GM19468 (cell line): ENCODE results near the gene WDR31.
"Not testable (repeated sequence)": the region's sequence is repeated elsewhere in the genome, so short reads cannot be mapped to it uniquely, and the experiment has no call there.

ENCODE experiments used
- ATAC-seq: cut with Tn5 transposase; IDR thresholded peaks from one replicate; pipeline ENCODE4 v1.9.1; 2021; ENCODE audit warnings: mild to moderate bottlenecking, moderate library complexity, moderate number of reproducible peaks; ENCODE audit not compliant: unreplicated experiment; ENCODE audit errors: extremely low read depth

WDR31 gene

GRCh38 chr9:113340011-113340699, at the start of gene WDR31:
Gene WDR31 (minus strand): TSS chr9:113340275. CDS start chr9:113332022, 8,253 bp downstream.
- peak; percentile 87 for ATAC-seq

DNA sequence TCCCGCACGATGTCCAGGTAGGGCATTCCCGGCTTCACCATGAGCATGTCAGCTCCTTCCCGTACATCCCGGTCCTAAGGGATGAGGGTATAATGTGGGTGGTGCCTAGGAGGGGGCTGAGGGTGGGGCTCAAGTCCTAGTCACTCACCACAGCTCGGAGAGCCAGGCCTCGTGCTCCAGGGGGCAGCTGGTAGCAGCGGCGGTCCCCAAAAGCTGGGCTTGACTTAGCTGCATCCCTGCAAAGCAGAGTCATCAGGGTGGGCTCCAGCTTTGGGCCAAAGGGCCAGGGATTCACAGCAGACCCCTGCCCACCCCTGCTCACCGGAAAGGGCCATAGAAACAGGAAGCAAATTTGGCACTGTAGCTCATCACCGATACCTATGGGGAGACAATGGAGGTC, 49.4 kb upstream of the WDR31 start:
- no peak for ATAC-seq

GRCh38 chr9:113388833-113389232, 48.8 kb upstream of the WDR31 start:
- no peak for ATAC-seq

DNA sequence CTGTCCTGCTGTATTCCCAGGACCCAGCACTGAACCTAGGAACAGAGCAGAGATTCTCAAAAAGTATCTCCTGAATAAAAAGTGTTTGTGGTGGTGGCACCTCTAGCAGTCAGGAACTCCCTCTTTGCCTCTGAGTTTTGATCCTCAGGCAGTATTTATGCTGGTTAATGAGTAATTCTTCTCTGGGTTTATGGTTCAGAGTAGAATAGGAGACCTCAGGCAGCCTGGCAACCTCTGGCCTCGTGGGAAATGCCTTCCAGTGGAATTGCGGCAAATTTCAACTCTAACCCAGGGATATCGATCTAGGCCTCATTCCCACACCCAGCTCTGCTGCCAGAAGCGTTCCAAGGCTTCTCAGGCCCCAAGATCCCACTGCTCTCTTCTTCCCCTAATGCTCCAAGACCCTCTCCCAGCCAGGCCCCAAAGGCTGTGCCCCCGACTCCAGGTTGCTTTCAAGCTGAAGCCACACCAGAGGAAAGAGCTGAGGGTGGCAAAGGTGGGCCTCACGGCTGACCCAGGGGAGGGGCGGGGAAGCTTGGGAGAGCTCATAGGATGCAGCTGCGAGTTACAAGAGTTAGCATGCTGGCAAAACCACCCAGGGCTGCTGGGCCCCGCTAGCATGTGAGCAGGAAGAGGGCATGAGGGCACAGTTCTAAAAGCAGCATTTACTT, 47.6 kb upstream of the WDR31 start:
- no peak for ATAC-seq

DNA sequence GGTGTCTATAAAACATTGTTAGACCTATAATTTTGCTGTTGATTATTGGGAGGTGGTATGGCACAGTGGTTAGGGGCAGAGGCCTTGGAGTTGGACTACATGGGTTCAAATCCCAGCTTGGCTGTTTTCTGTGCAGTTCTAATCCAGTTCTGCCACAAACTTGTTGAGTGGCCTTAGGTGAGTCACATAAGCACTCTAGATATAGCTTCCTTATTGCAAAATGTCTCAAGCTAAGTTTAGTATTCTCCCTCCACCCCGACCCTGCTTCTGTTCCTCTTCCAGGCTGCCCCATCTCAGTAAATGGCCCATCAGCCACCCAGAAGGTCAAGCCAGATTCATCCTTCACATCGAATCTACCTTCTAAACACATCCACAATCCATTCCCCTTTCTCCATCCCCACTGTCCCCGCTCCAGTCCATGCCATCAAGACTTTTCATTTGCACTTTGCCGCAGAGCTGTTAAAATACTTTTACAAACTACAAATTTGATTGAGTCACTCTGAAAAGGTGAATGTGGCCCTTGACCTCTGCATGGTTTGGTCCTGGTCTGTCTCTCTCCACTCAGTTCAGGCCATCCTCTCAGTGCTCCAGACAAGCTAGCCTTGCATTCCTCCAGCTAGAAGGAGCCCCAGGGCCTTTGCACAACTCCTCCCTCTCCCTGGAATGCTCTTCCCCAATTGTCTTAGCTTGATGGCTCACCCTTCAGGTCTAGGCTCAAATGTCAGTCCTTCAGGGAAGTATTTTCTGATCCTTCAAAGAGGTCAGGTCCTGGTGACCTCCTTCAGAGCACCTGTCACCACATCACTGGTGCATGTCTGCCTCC, 46.7 kb upstream of the WDR31 start:
- no peak for ATAC-seq

GRCh38 chr9:113381909-113382411, 41.9 kb upstream of the WDR31 start:
- no peak for ATAC-seq

DNA sequence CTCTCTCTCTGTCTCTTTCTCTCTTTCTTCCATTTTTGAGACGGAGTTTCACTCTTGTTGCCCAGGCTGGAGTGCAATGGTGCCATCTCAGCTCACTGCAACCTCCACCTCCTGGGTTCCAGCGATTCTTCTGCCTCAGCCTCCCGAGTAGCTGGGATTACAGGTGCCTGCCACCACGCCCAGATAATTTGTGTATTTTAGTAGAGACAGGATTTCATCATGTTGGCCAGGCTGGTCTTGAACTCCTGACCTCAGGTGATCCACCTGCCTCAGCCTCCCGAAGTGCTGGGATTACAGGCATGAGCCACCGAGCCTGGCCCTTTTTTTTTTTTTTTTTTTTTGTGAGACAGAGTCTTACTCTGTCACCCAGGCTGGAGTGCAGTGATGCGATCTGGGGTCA, 41.4 kb upstream of the WDR31 start:
- ATAC-seq: not testable (repeated sequence)

DNA sequence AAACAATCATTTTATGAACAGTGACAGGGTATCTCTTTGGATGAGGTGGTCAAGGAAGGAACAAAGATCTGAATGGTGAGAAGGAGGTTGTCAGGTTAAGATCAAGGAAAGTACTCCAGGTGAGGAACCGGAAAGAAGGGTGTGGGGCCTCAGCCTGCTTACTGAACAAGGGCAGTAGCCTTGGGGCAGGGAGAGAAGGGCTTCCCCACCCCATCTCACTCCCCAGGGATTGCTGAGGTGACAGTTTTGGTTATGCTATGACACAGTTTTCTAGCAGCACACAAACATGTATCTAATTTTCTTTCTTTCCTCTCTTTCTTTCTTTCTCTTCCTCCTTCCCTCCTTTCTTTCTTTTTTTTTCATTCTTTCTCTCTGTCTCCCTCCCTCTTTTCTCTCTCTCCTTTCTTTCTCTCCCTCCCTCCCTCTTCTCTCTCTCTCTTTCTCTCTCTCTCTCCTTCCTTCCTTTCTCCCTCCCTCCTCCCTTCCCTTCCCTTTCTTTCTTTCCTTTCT, 40.8 kb upstream of the WDR31 start:
- no peak for ATAC-seq

DNA sequence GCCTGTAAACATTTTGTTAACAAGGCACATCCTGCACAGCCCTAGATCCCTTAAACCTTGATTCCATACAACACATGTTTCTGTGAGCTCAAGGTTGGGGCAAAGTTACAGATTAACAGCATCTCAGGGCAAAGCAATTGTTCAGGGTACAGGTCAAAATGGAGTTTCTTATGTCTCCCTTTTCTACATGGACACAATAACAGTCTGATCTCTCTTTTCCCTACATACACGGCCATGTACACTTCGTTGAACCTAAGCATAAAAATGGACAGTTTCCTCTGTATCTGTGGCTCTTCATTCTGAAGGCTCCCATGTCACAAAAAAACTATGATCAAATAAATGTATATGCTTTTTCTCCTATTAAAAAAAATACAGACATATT, 39.7 kb upstream of the WDR31 start:
- ATAC-seq: not testable (repeated sequence)

GRCh38 chr9:113379094-113379828, 39.2 kb upstream of the WDR31 start:
- not testable (repeated sequence) for ATAC-seq

GRCh38 chr9:113376634-113377567, 36.8 kb upstream of the WDR31 start, which contains the start of gene HDHD3:
Gene HDHD3 (minus strand): TSS chr9:113376986. CDS start chr9:113374354, 2,632 bp downstream.
- ATAC-seq: peak; percentile 51

- no peak for ATAC-seq
These were observed 35.3 kb upstream of the WDR31 start for GRCh38 chr9:113375057-113376023.

GRCh38 chr9:113373676-113374392, 33.8 kb upstream of the WDR31 start:
- ATAC-seq: no peak

GRCh38 chr9:113373256-113373655, 33.2 kb upstream of the WDR31 start:
- no peak for ATAC-seq

GRCh38 chr9:113372059-113372458, 32.0 kb upstream of the WDR31 start:
- no peak for ATAC-seq

GRCh38 chr9:113370806-113371325, 30.8 kb upstream of the WDR31 start:
- ATAC-seq: no peak

- no peak for ATAC-seq
These were observed 29.7 kb upstream of the WDR31 start for GRCh38 chr9:113369855-113370140.
